GM21360 (cell line): ENCODE data around the gene NTSR1.

Experiments
- ATAC-seq: cut with Tn5 transposase; IDR thresholded peaks from one replicate; pipeline ENCODE4 v1.9.1; 2021; ENCODE audit warnings: mild to moderate bottlenecking, moderate library complexity; ENCODE audit not compliant: unreplicated experiment

Gene NTSR1

GRCh38 chr20:62723768-62724450 lies 15.3 kb downstream of the NTSR1 start:
- ATAC-seq, result no peak

DNA sequence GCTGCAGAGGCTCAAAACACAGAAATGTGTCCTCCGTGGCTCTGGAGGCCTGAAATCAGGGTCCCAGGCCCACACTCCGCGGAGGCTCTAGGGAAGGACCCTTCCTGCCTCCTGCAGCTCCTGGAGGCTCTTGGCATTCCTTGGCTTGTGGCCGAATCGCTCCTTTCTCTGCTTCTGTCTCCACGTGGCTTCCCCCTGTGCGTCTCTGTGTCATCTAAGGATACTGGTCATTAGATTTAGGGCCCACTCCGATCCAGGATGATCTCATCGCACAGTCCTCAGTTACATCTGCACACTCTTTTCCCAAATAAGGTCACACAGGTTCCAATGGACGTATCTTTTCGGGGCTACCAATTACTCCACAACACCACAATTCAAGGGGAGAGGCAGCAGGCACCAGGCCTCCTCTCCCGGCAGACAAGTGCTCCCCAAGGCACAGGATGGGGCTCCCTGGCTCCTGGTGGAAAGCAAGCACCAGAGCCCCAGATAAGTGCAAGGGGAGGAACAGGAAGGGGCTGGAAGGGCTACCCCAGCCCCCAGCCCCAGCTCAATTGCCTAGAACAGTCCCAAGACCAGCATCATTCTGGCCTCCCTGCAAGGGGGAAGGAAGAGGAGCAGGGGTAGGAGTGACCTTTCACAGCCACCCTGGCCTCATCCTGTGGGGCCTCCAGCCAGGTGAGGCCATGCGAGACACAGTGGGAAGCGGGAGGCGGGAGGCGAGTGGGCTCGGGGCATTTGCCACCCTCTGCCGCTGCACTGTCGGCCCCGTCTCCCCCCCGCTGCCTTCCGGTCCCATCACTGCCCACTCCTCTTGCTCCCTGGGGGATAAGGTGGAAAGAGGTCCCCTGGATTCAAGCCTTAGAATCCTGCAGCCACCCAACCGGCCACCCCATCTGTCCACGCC lies 16.3 kb downstream of the NTSR1 start:
- no peak for ATAC-seq

DNA sequence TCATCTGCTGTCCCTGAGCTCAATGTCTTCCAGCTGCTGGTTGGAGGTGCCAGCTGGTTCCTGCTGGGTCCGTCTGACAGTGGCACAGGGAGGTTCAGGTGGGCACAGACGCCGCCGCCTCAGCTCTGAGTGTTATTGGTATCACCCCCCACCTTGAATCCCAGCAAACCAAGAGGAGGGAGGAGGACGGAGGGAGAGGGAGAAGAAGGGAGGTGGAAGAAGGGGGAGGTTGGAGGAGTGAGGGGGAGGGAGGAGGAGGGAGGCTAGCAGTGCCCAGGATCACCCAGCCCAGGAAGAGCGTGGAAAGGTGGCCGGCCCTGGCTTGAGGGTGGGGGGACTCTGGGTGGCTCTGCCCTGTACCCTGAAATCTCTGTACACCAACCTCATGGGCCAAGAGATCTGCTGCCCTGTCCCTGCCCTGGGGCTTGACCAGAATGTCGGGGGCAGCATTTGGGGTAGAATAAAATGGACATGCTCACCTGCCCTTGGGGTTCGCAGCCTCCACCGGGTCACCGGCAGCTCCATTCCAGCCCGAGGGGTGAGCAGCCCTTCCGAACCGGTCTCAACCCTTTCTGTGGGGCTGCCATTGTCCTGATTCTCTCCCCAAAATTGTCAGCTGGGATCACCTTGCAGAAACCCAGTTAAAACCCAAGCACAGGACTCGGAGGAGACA lies 17.1 kb downstream of the NTSR1 start:
- ATAC-seq, result no peak

- no peak for ATAC-seq
These were observed 17.6 kb downstream of the NTSR1 start for GRCh38 chr20:62726276-62726675.

DNA sequence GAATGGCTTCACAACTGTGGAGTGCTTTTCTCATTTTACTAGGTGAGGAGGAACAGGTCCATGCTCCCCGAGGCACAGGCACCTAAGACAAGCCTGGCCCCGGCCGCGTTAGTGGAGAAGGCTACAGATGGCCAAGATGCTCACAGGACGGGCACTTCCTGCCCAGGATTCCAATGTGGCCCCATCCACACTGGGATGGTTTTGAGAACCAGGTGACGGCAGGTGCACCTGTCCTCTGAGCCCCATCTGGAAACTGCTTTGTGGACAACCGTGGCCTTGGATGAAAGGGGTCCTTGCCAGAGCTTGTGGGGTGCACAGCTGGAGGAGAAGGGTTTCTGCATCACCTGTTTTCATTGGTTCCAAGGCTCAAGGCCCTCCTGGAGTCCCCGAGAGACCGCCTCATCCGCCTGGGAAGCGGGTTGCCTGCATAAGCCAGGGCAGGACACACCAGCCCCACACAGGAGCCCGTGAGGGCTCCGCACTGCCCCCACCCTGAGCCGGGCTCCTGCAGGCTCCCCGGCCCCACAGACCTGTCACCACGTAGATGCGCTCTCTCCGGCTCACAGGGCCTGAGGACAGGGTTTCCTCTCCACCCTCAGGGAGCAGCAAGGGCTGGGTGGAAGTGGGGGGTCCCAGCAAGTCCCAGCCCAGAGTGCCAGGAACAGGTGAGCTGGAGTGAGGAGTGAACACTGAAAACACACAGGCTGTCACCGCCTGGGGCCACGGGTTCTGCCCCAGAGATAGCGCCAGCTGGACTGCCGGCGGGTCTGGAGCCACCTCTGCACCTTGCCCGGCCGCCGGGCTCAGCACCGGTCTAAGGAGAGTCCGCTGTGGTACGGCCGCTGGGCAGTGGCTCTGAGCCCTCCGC lies 18.3 kb downstream of the NTSR1 start:
- no peak for ATAC-seq

- no peak for ATAC-seq
These were observed 19.0 kb downstream of the NTSR1 start for GRCh38 chr20:62727584-62728027.

DNA sequence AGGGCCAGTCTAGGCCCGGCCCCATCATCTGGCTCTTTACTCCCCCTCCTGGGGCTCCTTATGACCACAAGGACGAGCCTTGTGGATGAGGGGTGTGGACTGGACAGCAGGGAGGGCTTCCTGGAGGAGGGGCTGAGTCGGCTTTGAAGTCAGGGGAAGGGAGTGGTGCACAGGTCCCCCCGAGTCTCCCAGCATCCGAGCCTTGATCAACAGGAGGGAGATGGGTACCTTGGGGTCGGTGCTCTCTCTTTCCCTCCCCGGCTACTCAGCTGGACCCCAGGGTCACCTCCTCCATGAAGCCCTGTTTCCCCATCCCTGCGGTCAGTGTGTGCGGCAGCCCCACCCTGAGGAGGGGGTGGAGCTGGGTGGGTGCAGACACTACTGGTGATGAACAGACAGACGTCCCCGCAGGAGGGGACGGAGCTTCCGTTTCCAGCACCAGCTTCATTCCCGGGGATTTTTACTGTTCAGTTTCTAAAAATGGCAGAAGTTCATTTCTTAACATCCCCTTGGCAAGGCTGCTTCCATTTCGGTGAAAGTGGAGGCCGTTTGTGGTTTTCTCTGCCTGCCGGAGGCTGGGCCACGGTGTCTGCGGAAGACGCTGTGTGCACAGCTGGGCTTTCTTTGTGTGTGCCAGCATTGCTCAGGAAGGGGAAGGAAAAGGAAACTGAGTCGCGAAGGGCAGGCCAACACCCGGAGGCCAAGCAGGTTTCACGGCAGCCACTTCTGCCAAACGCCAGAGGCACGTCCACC lies 19.6 kb downstream of the NTSR1 start:
- no peak for ATAC-seq

GRCh38 chr20:62728781-62729300 lies 20.2 kb downstream of the NTSR1 start:
- ATAC-seq, result no peak

DNA sequence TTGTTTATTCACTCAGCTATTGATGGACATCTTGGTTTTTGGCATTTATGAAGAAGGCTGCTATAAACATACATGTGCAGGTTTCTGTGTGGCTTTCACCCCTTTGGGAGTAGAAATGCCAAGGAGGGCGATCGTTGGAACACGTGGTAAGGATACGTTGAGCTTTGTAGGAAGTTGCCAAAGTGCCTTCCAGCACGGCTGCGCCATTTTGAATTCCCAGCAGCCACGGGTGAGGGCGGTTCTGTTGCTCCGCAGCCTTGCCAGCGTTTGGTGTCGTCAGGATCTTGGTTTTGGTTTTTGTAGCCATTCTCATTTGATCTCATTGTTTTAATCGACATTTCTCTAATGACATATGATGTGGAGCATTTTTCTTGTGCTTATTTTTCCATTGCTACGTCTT lies 21.8 kb downstream of the NTSR1 start:
- no peak for ATAC-seq

- no peak for ATAC-seq
These were observed 23.6 kb downstream of the NTSR1 start for GRCh38 chr20:62732031-62732760.

DNA sequence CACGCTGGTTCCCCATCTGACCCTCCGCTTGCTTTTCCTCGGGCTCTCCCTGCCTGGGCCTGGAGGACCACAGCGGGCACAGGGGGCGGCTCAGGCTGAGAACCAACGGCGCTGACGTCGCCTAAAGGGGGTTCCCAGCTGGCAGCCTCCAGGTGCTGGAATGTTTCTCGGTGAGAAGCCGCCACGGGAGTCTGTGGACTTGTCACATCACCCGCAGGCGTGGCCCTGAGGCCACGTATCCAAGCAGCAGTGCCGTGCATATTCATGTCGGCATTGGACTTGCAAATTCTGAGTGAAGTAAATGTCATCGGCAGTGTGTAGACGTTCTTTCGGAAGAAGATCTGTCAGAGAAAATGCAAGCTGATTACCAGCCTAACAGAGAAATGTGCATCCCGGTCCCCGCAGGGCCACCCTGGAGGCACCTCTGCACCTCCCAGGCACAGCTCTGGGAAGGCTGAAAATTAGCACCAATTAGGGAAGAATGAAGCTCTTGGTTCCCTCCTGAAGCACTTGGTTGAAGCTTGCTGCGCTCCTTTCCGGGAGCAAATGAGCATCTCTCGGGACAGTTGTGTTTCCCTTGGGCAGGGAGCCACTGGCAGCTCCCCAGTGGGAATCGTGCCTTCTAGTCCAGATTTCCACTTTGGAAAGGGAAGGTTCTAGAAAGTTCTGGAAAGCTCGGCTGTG lies 24.3 kb downstream of the NTSR1 start:
- no peak for ATAC-seq

DNA sequence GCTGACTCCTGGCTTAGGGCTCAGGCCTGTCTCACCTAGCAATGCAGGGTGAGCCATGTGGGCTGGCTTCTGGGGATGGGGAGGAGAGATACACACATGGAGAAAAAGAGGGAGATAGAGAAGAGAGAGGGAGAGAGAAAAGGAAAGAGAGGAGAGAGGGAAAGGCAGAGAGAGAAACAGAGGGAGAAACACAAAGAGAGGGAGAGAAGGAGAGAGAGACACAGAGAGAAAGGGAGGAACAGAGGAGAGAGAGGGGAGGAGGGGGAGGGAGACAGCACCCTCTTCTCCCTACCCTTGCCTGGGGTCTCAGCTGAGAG lies 24.8 kb downstream of the NTSR1 start:
- no peak for ATAC-seq

- no peak for ATAC-seq
These were observed 25.3 kb downstream of the NTSR1 start for GRCh38 chr20:62733891-62734290.

GRCh38 chr20:62734326-62734725 lies 25.7 kb downstream of the NTSR1 start:
- ATAC-seq, result no peak

- no peak for ATAC-seq
These were observed 26.2 kb downstream of the NTSR1 start for GRCh38 chr20:62734881-62735280.

GRCh38 chr20:62735331-62735821 lies 26.7 kb downstream of the NTSR1 start:
- no peak for ATAC-seq

DNA sequence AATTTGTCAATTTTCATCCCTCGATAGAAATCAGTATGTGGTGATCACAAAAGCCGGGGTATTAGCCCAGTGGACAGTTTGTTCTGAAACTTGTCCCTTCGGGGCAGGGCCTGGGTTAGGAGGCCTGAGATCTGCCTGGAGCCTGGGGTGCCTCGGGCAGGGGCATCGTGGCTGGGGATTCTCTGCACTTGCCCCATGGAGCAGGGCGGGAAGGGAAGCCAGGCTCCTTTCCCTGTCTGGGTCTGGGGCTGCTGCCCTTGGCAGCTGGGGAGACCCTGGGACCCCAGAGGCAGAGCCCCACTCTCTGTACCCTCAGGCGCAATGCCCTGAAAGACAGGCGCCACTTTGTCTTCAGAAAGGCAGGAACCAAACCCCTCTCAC lies 27.4 kb downstream of the NTSR1 start:
- ATAC-seq, result no peak

DNA sequence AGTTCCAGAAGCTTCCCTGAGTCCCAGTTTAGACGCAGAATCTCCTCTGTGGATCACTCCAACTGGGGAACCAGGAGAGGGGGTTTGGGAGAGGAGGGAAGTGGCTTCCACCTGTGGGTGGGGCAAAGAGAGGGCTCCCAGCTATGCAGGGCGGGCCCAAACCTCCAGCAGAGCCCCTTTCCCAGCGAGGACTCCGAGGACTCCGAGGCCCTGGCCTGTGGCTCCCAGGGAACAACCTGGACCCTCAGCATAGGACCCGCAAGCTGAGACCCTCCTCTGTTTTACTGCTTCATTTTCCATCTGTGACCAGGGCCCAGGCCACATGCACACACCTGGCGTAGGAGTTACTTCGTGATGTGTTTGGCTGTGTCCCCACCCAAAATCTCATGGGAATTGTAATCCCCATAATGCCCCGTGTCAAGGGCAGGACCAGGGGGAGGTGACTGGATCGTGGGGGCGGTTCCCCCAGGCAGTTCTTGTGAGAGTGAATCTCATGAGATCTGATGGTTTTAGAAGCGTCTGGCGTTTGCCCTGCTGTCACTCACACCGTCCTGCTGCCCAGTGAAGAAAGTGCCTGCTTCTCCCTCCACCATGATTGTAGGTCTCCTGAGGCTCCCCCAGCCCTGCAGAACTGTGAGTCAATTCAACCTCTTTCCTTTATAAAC lies 27.9 kb downstream of the NTSR1 start:
- ATAC-seq, result no peak
